Measurements from ENCODE around the gene SUMO1.
"Not testable (repeated sequence)": the region's sequence is repeated elsewhere in the genome, so short reads cannot be mapped to it uniquely, and the experiment has no call there.

SUMO1 gene

GRCh38 chr2:202238234-202239197 is at the start of gene SUMO1:
Gene SUMO1 (minus strand): TSS chr2:202238597. CDS start chr2:202238451, 146 bp downstream.
- DNase-seq, result peak; percentile 71

- no peak for DNase-seq
Measured at GRCh38 chr2:202286595-202286994, 48.2 kb upstream of the SUMO1 start.

- DNase-seq, result no peak
Measured at GRCh38 chr2:202278944-202279343, 40.5 kb upstream of the SUMO1 start.

- DNase-seq, result no peak
Measured at GRCh38 chr2:202278036-202278760, 39.8 kb upstream of the SUMO1 start.

- DNase-seq, result not testable (repeated sequence)
Measured at GRCh38 chr2:202276078-202276720, 37.8 kb upstream of the SUMO1 start.

- no peak for DNase-seq
Measured at GRCh38 chr2:202270487-202270886, 32.1 kb upstream of the SUMO1 start.

- DNase-seq, result no peak
Measured at GRCh38 chr2:202269585-202269984, 31.2 kb upstream of the SUMO1 start.

- DNase-seq, result no peak
Measured at GRCh38 chr2:202267495-202267894, 29.1 kb upstream of the SUMO1 start.

GRCh38 chr2:202265467-202266277 is 27.3 kb upstream of the SUMO1 start, which contains the start of gene NOP58:
Gene NOP58 (plus strand): TSS chr2:202265763. CDS start chr2:202265942, 179 bp downstream.
- DNase-seq, result peak; percentile 67

GRCh38 chr2:202261531-202261930 is 23.1 kb upstream of the SUMO1 start:
- DNase-seq, result no peak

- no peak for DNase-seq
Measured at GRCh38 chr2:202251494-202251893, 13.1 kb upstream of the SUMO1 start.

- no peak for DNase-seq
Measured at GRCh38 chr2:202249521-202250253, 11.3 kb upstream of the SUMO1 start.

- DNase-seq, result not testable (repeated sequence)
Measured at GRCh38 chr2:202247710-202248109, 9.3 kb upstream of the SUMO1 start.

GRCh38 chr2:202237787-202238233 is 587 bp downstream of the SUMO1 start:
- DNase-seq, result peak; percentile 32

GRCh38 chr2:202221873-202222272 is 16.5 kb downstream of the SUMO1 start:
- DNase-seq, result no peak

- no peak for DNase-seq
Measured at GRCh38 chr2:202215179-202215578, 23.2 kb downstream of the SUMO1 start.

GRCh38 chr2:202208526-202208925 is 29.9 kb downstream of the SUMO1 start:
- no peak for DNase-seq

GRCh38 chr2:202204855-202205254 is 33.5 kb downstream of the SUMO1 start:
- no peak for DNase-seq

GRCh38 chr2:202203348-202203747 is 35.0 kb downstream of the SUMO1 start:
- no peak for DNase-seq

GRCh38 chr2:202201220-202202160 is 36.9 kb downstream of the SUMO1 start:
- DNase-seq, result no peak
